PC-3 (cell line): ENCODE measurements around the gene NAV2. TPM values are rescaled to one million over a fixed set of nuclear protein-coding genes. Genes with fewer than 3 reads are reported as not detected.
A peak's percentile ranks its signal among the peaks of the same experiment; 100 is the strongest.

Experiments
- ATAC-seq: fragments of 200-7000 bp; cut with Tn5 transposase; 2 replicates; pipeline ENCODE4 v1.9.1; 2020; ENCODE audit warnings: mild to moderate bottlenecking, moderate library complexity
- BruUV-seq: library from RNA; stranded (reverse); fragments of 400-500 nt; replicated peaks from 2 replicates; lab custom pipeline; 2021; lab: Mats Ljungman, UMichigan
- CTCF ChIA-PET: fragments of 300-600 bp; sonication (Branson Sonifier 250); formaldehyde crosslinking; loops from one replicate; lab custom pipeline; 2022; ENCODE audit warnings: antibody characterized with exemption; lab: Charles Lee
- POLR2A ChIA-PET: fragments of 300-600 bp; sonication (Branson Sonifier 250); formaldehyde crosslinking; loops from one replicate; lab custom pipeline; 2022; ENCODE audit warnings: antibody characterized with exemption; ENCODE audit not compliant: unreplicated experiment; lab: Charles Lee
- DNase-seq: peaks from one replicate; pipeline ENCODE4 v3.0.0-alpha.2; 2015
- H2AFZ ChIP-seq: fragments of 300-600 bp; sonication (generic); 2 replicates; pipeline ENCODE4 v1.6.0; 2016; ENCODE audit warnings: antibody characterized with exemption, low read length
- H3F3A ChIP-seq: fragments of 300-600 bp; sonication (generic); one replicate; pipeline ENCODE4 v1.6.0; 2017; ENCODE audit warnings: antibody characterized with exemption, low read length, control low read depth, mild to moderate bottlenecking; ENCODE audit not compliant: unreplicated experiment
- H3K27ac ChIP-seq: fragments of 300-600 bp; sonication (generic); 2 replicates; pipeline ENCODE4 v1.5.1; 2016; ENCODE audit warnings: mild to moderate bottlenecking, low read length
- H3K27me3 ChIP-seq: fragments of 300-600 bp; sonication (generic); 2 replicates; pipeline ENCODE4 v1.6.1; 2016; ENCODE audit warnings: low read length, mixed read lengths
- H3K36me3 ChIP-seq: fragments of 300-600 bp; sonication (generic); 2 replicates; pipeline ENCODE4 v1.6.1; 2016; ENCODE audit warnings: low read depth, mixed run types, low read length, mixed read lengths
- H3K4me1 ChIP-seq: fragments of 300-600 bp; sonication (generic); 2 replicates; pipeline ENCODE4 v1.5.1; 2016; ENCODE audit warnings: low read length; ENCODE audit not compliant: insufficient read depth
- H3K4me2 ChIP-seq: fragments of 300-600 bp; sonication (generic); 2 replicates; pipeline ENCODE4 v1.6.0; 2016; ENCODE audit warnings: low read length
- H3K4me3 ChIP-seq: fragments of 300-600 bp; sonication (generic); 2 replicates; pipeline ENCODE4 v1.5.1; 2016; ENCODE audit warnings: mild to moderate bottlenecking, low read length, mixed read lengths
- H3K79me2 ChIP-seq: fragments of 300-600 bp; sonication (generic); 2 replicates; pipeline ENCODE4 v1.6.1; 2017; ENCODE audit warnings: low read length, mixed read lengths
- H3K9ac ChIP-seq: fragments of 300-600 bp; sonication (generic); 2 replicates; pipeline ENCODE4 v1.6.0; 2016; ENCODE audit warnings: mild to moderate bottlenecking, low read length
- H3K9me2 ChIP-seq: fragments of 300-600 bp; sonication (generic); replicated peaks from 2 replicates; pipeline ENCODE4 v1.6.1; 2016; ENCODE audit warnings: mixed run types, low read length, mixed read lengths
- H3K9me3 ChIP-seq: fragments of 300-600 bp; sonication (generic); 2 replicates; pipeline ENCODE4 v1.6.1; 2016; ENCODE audit warnings: low read length, mixed read lengths
- H4K20me1 ChIP-seq: fragments of 300-600 bp; sonication (generic); 2 replicates; pipeline ENCODE4 v1.6.1; 2016; ENCODE audit warnings: low read length, mixed read lengths
- CTCF ChIP-seq: fragments of 300-600 bp; sonication (generic); conservative IDR thresholded peaks from 2 replicates; pipeline ENCODE4 v1.5.1; 2017; ENCODE audit warnings: antibody characterized with exemption, low read depth, mild to moderate bottlenecking, low read length
- EZH2 ChIP-seq: fragments of 300-600 bp; sonication (generic); IDR thresholded peaks from one replicate; pipeline ENCODE4 v1.6.1; 2017; ENCODE audit warnings: antibody characterized with exemption, mild to moderate bottlenecking, low read length; ENCODE audit not compliant: unreplicated experiment
- EZH2phosphoT487 ChIP-seq: fragments of 300-600 bp; sonication (generic); IDR thresholded peaks from 2 replicates; pipeline ENCODE4 v1.6.1; 2018; ENCODE audit warnings: mild to moderate bottlenecking, antibody characterized with exemption, low read length, borderline replicate concordance
- intact Hi-C: fragments of 100-400 bp; cut with micrococcal nuclease; formaldehyde crosslinking; loops from 2 replicates; pipeline ENCODE4 v1.9.0; 2023
- total RNA-seq: library from RNA; depleted of rRNA; stranded (reverse); fragments of >200 nt; gene quantifications from 2 replicates; pipeline ENCODE4 v1.2.3, GENCODE V29; 2014

NAV2 gene
- total RNA-seq, 1 experiment from 2014 or later = 10.4 TPM

- BruUV-seq = no TSS peak
- H3F3A ChIP-seq = no peaks in the 10 kb centered on the region
- H4K20me1 ChIP-seq = no peaks in the 10 kb centered on the region
- H3K4me1 ChIP-seq = peaks cover 13% of the 10 kb centered on the region
- H3K9me3 ChIP-seq = no peaks in the 10 kb centered on the region
- no peak for TF ChIP-seq CTCF
- TF ChIP-seq EZH2 = no peak
- TF ChIP-seq EZH2phosphoT487 = no peak
- peaks cover 11% of the 10 kb centered on the region; the same call in 1 of the 2 replicates for H3K36me3 ChIP-seq
- intact Hi-C loops = no loop called here
- ATAC-seq (no peak), DNase-seq (no peak)
- H3K27ac ChIP-seq = peak overlapping the region; percentile 63; the same call in 1 of the 2 replicates
- ChIA-PET POLR2A (no interaction called here), CTCF (no interaction called here)
- no peak overlapping the region for H3K9ac ChIP-seq
- no peak overlapping the region for H3K4me3 ChIP-seq
- no peaks in the 10 kb centered on the region for H3K9me2 ChIP-seq
- H3K27me3 ChIP-seq = no peaks in the 10 kb centered on the region
- no peak overlapping the region for H2AFZ ChIP-seq
- H3K79me2 ChIP-seq = no peaks in the 10 kb centered on the region
- H3K4me2 ChIP-seq = no peak overlapping the region
These were observed 330.2 kb downstream of the NAV2 start for GRCh38 chr11:20042811-20043341.

GRCh38 chr11:20043992-20044391, 331.4 kb downstream of the NAV2 start:
- Histone ChIP-seq H3K4me1 (peaks cover 13% of the 10 kb centered on the region), H3K27ac (no peak overlapping the region), H3K9me3 (no peaks in the 10 kb centered on the region), H3K79me2 (no peaks in the 10 kb centered on the region), H3K9me2 (no peaks in the 10 kb centered on the region), H4K20me1 (no peaks in the 10 kb centered on the region), H3K4me2 (no peak overlapping the region), H3K36me3 (peaks cover 11% of the 10 kb centered on the region; the same call in 1 of the 2 replicates), H3K9ac (no peak overlapping the region), H3K27me3 (no peaks in the 10 kb centered on the region), H2AFZ (no peak overlapping the region), H3F3A (no peaks in the 10 kb centered on the region), H3K4me3 (no peak overlapping the region)
- ATAC-seq (no peak), DNase-seq (no peak)
- CTCF ChIA-PET = no interaction called here
- no peak for TF ChIP-seq EZH2phosphoT487
- TF ChIP-seq CTCF = no peak
- no peak for TF ChIP-seq EZH2
- intact Hi-C loops = no loop called here
- BruUV-seq = no TSS peak
- POLR2A ChIA-PET = no interaction called here

- no peak for DNase-seq
- no peak for ATAC-seq
- no peak overlapping the region for H3K27ac ChIP-seq
- no peak for TF ChIP-seq EZH2phosphoT487
- no peak for TF ChIP-seq EZH2
- no peak for TF ChIP-seq CTCF
- H3K27me3 ChIP-seq = no peaks in the 10 kb centered on the region
- BruUV-seq = no TSS peak
- H3K9me3 ChIP-seq = no peaks in the 10 kb centered on the region
- H3K9me2 ChIP-seq = no peaks in the 10 kb centered on the region
- intact Hi-C loops = no loop called here
- H3K36me3 ChIP-seq = peaks cover 13% of the 10 kb centered on the region
- H3K4me2 ChIP-seq = no peak overlapping the region
- H4K20me1 ChIP-seq = no peaks in the 10 kb centered on the region
- H3K9ac ChIP-seq = no peak overlapping the region
- no peaks in the 10 kb centered on the region for H3F3A ChIP-seq
- H3K4me3 ChIP-seq = no peak overlapping the region
- H3K79me2 ChIP-seq = no peaks in the 10 kb centered on the region
- H2AFZ ChIP-seq = no peak overlapping the region
- POLR2A ChIA-PET = no interaction called here
- CTCF ChIA-PET = no interaction called here
- H3K4me1 ChIP-seq = peaks cover 13% of the 10 kb centered on the region
These were observed 332.6 kb downstream of the NAV2 start for GRCh38 chr11:20045098-20045688.
